HepG2 (cell line): ENCODE measurements around the gene TNP2. TPM values are rescaled to one million over a fixed set of nuclear protein-coding genes. Genes with fewer than 3 reads are reported as not detected.

ENCODE experiments used
- GTF2F1 ChIP-seq: fragments of 150-350 bp; IDR thresholded peaks from 2 replicates; pipeline ENCODE4 v1.6.1; 2014; ENCODE audit warnings: low read length
- KLF16 ChIP-seq, 2 experiments: sonication (generic) in 1 of 2; formaldehyde crosslinking in 1 of 2; IDR thresholded peaks; 2 replicates each; pipeline versions ENCODE4 v1.6.1 to v1.8.0; 2016 to 2023; ENCODE audit warnings: missing genetic modification reagents in 2 of 2, missing compliant biosample characterization in 1 of 2
- LCORL ChIP-seq, 2 experiments: fragments of 450-650 bp in 1 of 2; sonication (generic) in 1 of 2; formaldehyde crosslinking in 1 of 2; IDR thresholded peaks; 2 replicates each; pipeline versions ENCODE4 v1.5.0 to v1.6.1; 2017 to 2020; ENCODE audit warnings: antibody characterized with exemption in 1 of 2, missing genetic modification reagents in 1 of 2
- MTF1 ChIP-seq: sonication (generic); formaldehyde crosslinking; IDR thresholded peaks from 2 replicates; pipeline ENCODE4 v1.5.0; 2020; ENCODE audit warnings: missing genetic modification reagents
- NCOA2 ChIP-seq: sonication (generic); formaldehyde crosslinking; IDR thresholded peaks from 2 replicates; pipeline ENCODE4 v1.8.0; 2022; ENCODE audit warnings: inconsistent platforms
- NFIC ChIP-seq: IDR thresholded peaks from 2 replicates; pipeline ENCODE4 v1.6.1; 2012; ENCODE audit warnings: mild to moderate bottlenecking, low read length, inconsistent platforms
- NR2F6 ChIP-seq, 2 experiments: IDR thresholded peaks; 2 replicates each; pipeline ENCODE4 v1.6.1; 2016; ENCODE audit warnings: antibody characterized with exemption in 1 of 2, mild to moderate bottlenecking in 1 of 2
- PHF21A ChIP-seq: sonication (generic); formaldehyde crosslinking; IDR thresholded peaks from 2 replicates; pipeline ENCODE4 v1.5.0; 2020; ENCODE audit warnings: mild to moderate bottlenecking, missing genetic modification reagents
- TBX2 ChIP-seq: sonication (generic); formaldehyde crosslinking; IDR thresholded peaks from 2 replicates; pipeline ENCODE4 v1.5.0; 2020; ENCODE audit warnings: missing genetic modification reagents, mild to moderate bottlenecking, borderline replicate concordance
- ZFAT ChIP-seq: sonication (generic); formaldehyde crosslinking; conservative IDR thresholded peaks from 2 replicates; pipeline ENCODE4 v1.8.1; 2023; ENCODE audit warnings: missing genetic modification reagents, inconsistent platforms
- ZMAT3 ChIP-seq: sonication (generic); formaldehyde crosslinking; conservative IDR thresholded peaks from 2 replicates; pipeline ENCODE4 v1.7.0; 2021; ENCODE audit warnings: missing genetic modification reagents
- ZNF350 ChIP-seq: sonication (generic); formaldehyde crosslinking; IDR thresholded peaks from 2 replicates; pipeline ENCODE4 v1.4.0; 2020; ENCODE audit warnings: mild to moderate bottlenecking, low read depth, missing genetic modification reagents, borderline replicate concordance
- ZNF431 ChIP-seq: sonication (generic); formaldehyde crosslinking; IDR thresholded peaks from 2 replicates; pipeline ENCODE4 v1.9.0; 2022; ENCODE audit warnings: missing genetic modification reagents, low read depth, mild to moderate bottlenecking, borderline replicate concordance
- ZNF564 ChIP-seq: sonication (generic); formaldehyde crosslinking; IDR thresholded peaks from 2 replicates; pipeline ENCODE4 v1.8.1; 2023; ENCODE audit warnings: mild to moderate bottlenecking, missing genetic modification reagents
- ZNF737 ChIP-seq: sonication (generic); formaldehyde crosslinking; IDR thresholded peaks from 2 replicates; pipeline ENCODE4 v1.5.0; 2020; ENCODE audit warnings: missing genetic modification reagents, mild to moderate bottlenecking, borderline replicate concordance
- ZNF792 ChIP-seq: IDR thresholded peaks from 2 replicates; pipeline ENCODE4 v1.6.1; 2016
- polyA plus RNA-seq, 8 experiments: library from polyadenylated mRNA; depleted of rRNA in 3 of 8; stranded (reverse) in 7 of 8; unstranded in 1 of 8; fragments of >200 nt; fragmentation: Illumina TruSeq in 4 of 8; extraction: Trizol in 4 of 8; gene quantifications; 2 replicates each; pipeline versions ENCODE4 v1.2.1 to v1.2.3, GENCODE V29; 2011 to 2016; ENCODE audit warnings: low read depth in 4 of 8, missing spikeins in 1 of 8, mixed read lengths in 1 of 8; ENCODE audit not compliant: insufficient read depth in 1 of 8
- total RNA-seq, 5 experiments: library from RNA; depleted of rRNA; stranded (reverse); fragments of >200 nt; fragmentation: Illumina TruSeq; extraction: Trizol; gene quantifications; 2 replicates each; pipeline ENCODE4 v1.2.3, GENCODE V29; 2016; ENCODE audit warnings: low read depth in 1 of 5
- TF ChIP-seq, protein P1 (sequence below): IDR thresholded peaks from 2 replicates; pipeline ENCODE4 v1.6.1; 2016; ENCODE audit warnings: missing compliant biosample characterization, missing genetic modification reagents, borderline replicate concordance
- TF ChIP-seq, protein P2 (sequence below): sonication (generic); formaldehyde crosslinking; IDR thresholded peaks from 2 replicates; pipeline ENCODE4 v1.4.0; 2020; ENCODE audit warnings: missing genetic modification reagents
- TF ChIP-seq, protein P3 (sequence below): sonication (generic); formaldehyde crosslinking; IDR thresholded peaks from 2 replicates; pipeline ENCODE4 v1.5.0; 2020; ENCODE audit warnings: mild to moderate bottlenecking, missing genetic modification reagents, moderate library complexity

TNP2 gene
- total and polyA plus RNA-seq, 2 of the 13 experiments (the other 11 are each of a cell fraction or from before 2014, with no cell fraction given), result not detected

DNA sequence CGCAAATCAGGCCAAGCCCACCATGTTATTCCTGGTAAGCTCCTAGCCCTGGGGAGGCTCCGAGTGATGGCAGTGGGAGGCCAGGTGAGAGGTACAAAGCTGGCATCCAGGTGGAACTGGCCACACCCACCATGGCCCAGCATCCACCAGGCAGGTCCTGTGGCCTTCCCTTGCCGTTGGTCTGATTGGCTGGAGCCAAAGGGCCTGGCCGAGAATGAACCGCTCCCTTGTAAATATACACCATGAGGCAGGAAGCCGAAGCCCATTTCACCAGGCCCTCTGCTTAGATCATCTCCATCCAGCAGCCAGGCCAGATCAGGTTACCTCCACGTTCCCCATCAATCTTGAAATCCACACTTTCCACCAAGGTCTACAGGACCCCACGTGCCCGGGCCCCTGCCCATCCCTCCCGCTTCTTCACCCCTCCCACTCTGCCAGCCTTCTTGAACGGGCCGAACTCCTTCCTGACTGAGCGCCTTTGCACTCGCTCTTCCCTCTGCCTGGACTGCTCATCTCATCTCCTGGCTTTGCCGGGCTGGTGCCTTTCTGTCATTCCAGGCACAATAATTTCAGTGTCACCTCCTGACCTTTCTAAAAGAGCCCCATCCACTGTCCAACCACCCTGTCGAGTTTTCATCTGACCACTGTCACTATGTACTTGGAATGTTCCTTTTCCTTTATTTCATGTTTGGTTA, 18.9 kb downstream of the TNP2 start (continued):
- TF ChIP-seq, protein P1, sequence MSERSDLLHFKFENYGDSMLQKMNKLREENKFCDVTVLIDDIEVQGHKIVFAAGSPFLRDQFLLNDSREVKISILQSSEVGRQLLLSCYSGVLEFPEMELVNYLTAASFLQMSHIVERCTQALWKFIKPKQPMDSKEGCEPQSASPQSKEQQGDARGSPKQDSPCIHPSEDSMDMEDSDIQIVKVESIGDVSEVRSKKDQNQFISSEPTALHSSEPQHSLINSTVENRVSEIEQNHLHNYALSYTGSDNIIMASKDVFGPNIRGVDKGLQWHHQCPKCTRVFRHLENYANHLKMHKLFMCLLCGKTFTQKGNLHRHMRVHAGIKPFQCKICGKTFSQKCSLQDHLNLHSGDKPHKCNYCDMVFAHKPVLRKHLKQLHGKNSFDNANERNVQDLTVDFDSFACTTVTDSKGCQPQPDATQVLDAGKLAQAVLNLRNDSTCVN (CRISPR knock-in tag), result 0 out of 2 replicates have a peak, but pooled peaks have one; percentile 58
- TF ChIP-seq PHF21A (CRISPR knock-in tag) (peak; percentile 50), NFIC (no peak), LCORL (IDR thresholded peaks at IDR 0.05) (peak; percentile 4; the same call in 1 of the 2 replicates), LCORL (CRISPR knock-in tag; IDR thresholded peaks at IDR 0.05) (peak; percentile 51; the same call in 1 of the 2 replicates), GTF2F1 (no peak), NCOA2 (CRISPR knock-in tag) (0 out of 2 replicates have a peak, but pooled peaks have one; percentile 18), ZFAT (CRISPR knock-in tag) (no peak), TBX2 (CRISPR knock-in tag) (no peak; the same call in 1 of the 2 replicates), ZNF737 (CRISPR knock-in tag) (peak; percentile 20; the same call in 1 of the 2 replicates), ZMAT3 (CRISPR knock-in tag) (no peak), ZNF792 (CRISPR knock-in tag) (no peak), ZNF431 (0 out of 2 replicates have a peak, but pooled peaks have one; percentile 33), ZNF350 (CRISPR knock-in tag) (no peak), NR2F6 (IDR thresholded peaks at IDR 0.05) (peak; percentile 7; the same call in 1 of the 2 replicates), NR2F6 (CRISPR knock-in tag; IDR thresholded peaks at IDR 0.05) (no peak), MTF1 (0 out of 2 replicates have a peak, but pooled peaks have one; percentile 15), ZNF564 (CRISPR knock-in tag) (0 out of 2 replicates have a peak, but pooled peaks have one; percentile 3), KLF16 (CRISPR knock-in tag; IDR thresholded peaks at IDR 0.05) (no peak)
- TF ChIP-seq, protein P2, sequence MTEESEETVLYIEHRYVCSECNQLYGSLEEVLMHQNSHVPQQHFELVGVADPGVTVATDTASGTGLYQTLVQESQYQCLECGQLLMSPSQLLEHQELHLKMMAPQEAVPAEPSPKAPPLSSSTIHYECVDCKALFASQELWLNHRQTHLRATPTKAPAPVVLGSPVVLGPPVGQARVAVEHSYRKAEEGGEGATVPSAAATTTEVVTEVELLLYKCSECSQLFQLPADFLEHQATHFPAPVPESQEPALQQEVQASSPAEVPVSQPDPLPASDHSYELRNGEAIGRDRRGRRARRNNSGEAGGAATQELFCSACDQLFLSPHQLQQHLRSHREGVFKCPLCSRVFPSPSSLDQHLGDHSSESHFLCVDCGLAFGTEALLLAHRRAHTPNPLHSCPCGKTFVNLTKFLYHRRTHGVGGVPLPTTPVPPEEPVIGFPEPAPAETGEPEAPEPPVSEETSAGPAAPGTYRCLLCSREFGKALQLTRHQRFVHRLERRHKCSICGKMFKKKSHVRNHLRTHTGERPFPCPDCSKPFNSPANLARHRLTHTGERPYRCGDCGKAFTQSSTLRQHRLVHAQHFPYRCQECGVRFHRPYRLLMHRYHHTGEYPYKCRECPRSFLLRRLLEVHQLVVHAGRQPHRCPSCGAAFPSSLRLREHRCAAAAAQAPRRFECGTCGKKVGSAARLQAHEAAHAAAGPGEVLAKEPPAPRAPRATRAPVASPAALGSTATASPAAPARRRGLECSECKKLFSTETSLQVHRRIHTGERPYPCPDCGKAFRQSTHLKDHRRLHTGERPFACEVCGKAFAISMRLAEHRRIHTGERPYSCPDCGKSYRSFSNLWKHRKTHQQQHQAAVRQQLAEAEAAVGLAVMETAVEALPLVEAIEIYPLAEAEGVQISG (CRISPR knock-in tag), result peak; percentile 5
- TF ChIP-seq, protein P3, sequence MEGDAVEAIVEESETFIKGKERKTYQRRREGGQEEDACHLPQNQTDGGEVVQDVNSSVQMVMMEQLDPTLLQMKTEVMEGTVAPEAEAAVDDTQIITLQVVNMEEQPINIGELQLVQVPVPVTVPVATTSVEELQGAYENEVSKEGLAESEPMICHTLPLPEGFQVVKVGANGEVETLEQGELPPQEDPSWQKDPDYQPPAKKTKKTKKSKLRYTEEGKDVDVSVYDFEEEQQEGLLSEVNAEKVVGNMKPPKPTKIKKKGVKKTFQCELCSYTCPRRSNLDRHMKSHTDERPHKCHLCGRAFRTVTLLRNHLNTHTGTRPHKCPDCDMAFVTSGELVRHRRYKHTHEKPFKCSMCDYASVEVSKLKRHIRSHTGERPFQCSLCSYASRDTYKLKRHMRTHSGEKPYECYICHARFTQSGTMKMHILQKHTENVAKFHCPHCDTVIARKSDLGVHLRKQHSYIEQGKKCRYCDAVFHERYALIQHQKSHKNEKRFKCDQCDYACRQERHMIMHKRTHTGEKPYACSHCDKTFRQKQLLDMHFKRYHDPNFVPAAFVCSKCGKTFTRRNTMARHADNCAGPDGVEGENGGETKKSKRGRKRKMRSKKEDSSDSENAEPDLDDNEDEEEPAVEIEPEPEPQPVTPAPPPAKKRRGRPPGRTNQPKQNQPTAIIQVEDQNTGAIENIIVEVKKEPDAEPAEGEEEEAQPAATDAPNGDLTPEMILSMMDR (CRISPR knock-in tag), result no peak
